Activated CD4-positive, alpha-beta memory T cell treated with anti-CD3 and anti-CD28 coated beads for 36 hours (primary cell): ENCODE results near the gene SDK2. TPM values are rescaled to one million over a fixed set of nuclear protein-coding genes. Genes with fewer than 3 reads are reported as not detected.

Experiments
- CTCF ChIA-PET: fragments of 350-600 bp; sonication (Branson Sonifier 250); formaldehyde crosslinking; loops from one replicate; lab custom pipeline; 2021; ENCODE audit warnings: antibody characterized with exemption, inconsistent platforms; lab: Charles Lee
- POLR2A ChIA-PET: fragments of 350-600 bp; sonication (Branson Sonifier 250); formaldehyde crosslinking; loops from one replicate; lab custom pipeline; 2021; ENCODE audit warnings: antibody characterized with exemption; lab: Charles Lee
- DNase-seq: peaks from one replicate; pipeline ENCODE4 v3.0.0-alpha.2; 2020
- H3K27ac Mint-ChIP-seq: one replicate; pipeline ENCODE4 v1.8.0; 2021; ENCODE audit warnings: mixed read lengths
- H3K27me3 Mint-ChIP-seq: one replicate; pipeline ENCODE4 v1.8.0; 2021; ENCODE audit warnings: mixed read lengths
- H3K36me3 Mint-ChIP-seq: one replicate; pipeline ENCODE4 v1.8.0; 2021; ENCODE audit warnings: mixed read lengths
- H3K4me1 Mint-ChIP-seq: one replicate; pipeline ENCODE4 v1.8.0; 2021; ENCODE audit warnings: low read depth, mixed read lengths
- H3K4me3 Mint-ChIP-seq: one replicate; pipeline ENCODE4 v1.8.0; 2021; ENCODE audit warnings: mild to moderate bottlenecking, mixed read lengths
- H3K9me3 Mint-ChIP-seq: one replicate; pipeline ENCODE4 v1.8.0; 2021; ENCODE audit warnings: mixed read lengths
- intact Hi-C: fragments of 100-400 bp; cut with micrococcal nuclease; formaldehyde crosslinking; loops from one replicate; pipeline ENCODE4 v1.15.1; 2023
- total RNA-seq, 2 experiments: library from RNA; stranded (reverse); gene quantifications; one replicate each; pipeline ENCODE4 v1.2.3, GENCODE V29; 2021

The SDK2 gene
- total RNA-seq, 2 experiments from 2014 or later, result 0.05 to 0.12 TPM

GRCh38 chr17:73541111-73541510 is 103.1 kb downstream of the SDK2 start:
- Mint-ChIP-seq H3K36me3 (no peaks in the 10 kb centered on the region), H3K4me3 (no peak overlapping the region), H3K27me3 (no peaks in the 10 kb centered on the region), H3K27ac (no peak overlapping the region), H3K4me1 (no peaks in the 10 kb centered on the region), H3K9me3 (no peaks in the 10 kb centered on the region)
- intact Hi-C loops, result no loop called here
- ChIA-PET CTCF (no interaction called here), POLR2A (no interaction called here)
- no peak for DNase-seq

- CTCF ChIA-PET, result interaction anchor here (1.3 kb wide), 1 partner anchor 109 kb away, joined by 3 read pairs; no protein-coding TSS in a partner anchor
- no peak for DNase-seq
- intact Hi-C loops, result no loop called here
- Mint-ChIP-seq H3K27me3 (no peaks in the 10 kb centered on the region), H3K27ac (no peak overlapping the region), H3K4me3 (no peak overlapping the region), H3K4me1 (no peaks in the 10 kb centered on the region), H3K9me3 (no peaks in the 10 kb centered on the region), H3K36me3 (no peaks in the 10 kb centered on the region)
- POLR2A ChIA-PET, result no interaction called here
Measured at GRCh38 chr17:73539166-73539565, 105.1 kb downstream of the SDK2 start.

- Mint-ChIP-seq H3K4me1 (no peaks in the 10 kb centered on the region), H3K4me3 (no peak overlapping the region), H3K27ac (no peak overlapping the region), H3K27me3 (no peaks in the 10 kb centered on the region), H3K36me3 (no peaks in the 10 kb centered on the region), H3K9me3 (no peaks in the 10 kb centered on the region)
- intact Hi-C loops, result no loop called here
- ChIA-PET CTCF (no interaction called here), POLR2A (no interaction called here)
- no peak for DNase-seq
Measured at GRCh38 chr17:73538445-73538844, 105.8 kb downstream of the SDK2 start.

GRCh38 chr17:73536700-73537605 is 107.3 kb downstream of the SDK2 start:
- ChIA-PET CTCF (no interaction called here), POLR2A (no interaction called here)
- Mint-ChIP-seq H3K4me3 (no peak overlapping the region), H3K9me3 (no peaks in the 10 kb centered on the region), H3K27me3 (no peaks in the 10 kb centered on the region), H3K27ac (no peak overlapping the region), H3K36me3 (no peaks in the 10 kb centered on the region), H3K4me1 (no peaks in the 10 kb centered on the region)
- no peak for DNase-seq
- intact Hi-C loops, result no loop called here

- CTCF ChIA-PET, result no interaction called here
- no peak for DNase-seq
- Mint-ChIP-seq H3K36me3 (no peaks in the 10 kb centered on the region), H3K27ac (no peak overlapping the region), H3K4me3 (no peak overlapping the region), H3K4me1 (no peaks in the 10 kb centered on the region), H3K27me3 (no peaks in the 10 kb centered on the region), H3K9me3 (no peaks in the 10 kb centered on the region)
- intact Hi-C loops, result no loop called here
- POLR2A ChIA-PET, result no interaction called here
Measured at GRCh38 chr17:73535746-73536145, 108.5 kb downstream of the SDK2 start.

- DNase-seq, result no peak
- ChIA-PET POLR2A (no interaction called here), CTCF (no interaction called here)
Measured at GRCh38 chr17:73534209-73534909, 109.9 kb downstream of the SDK2 start.

GRCh38 chr17:73533781-73534180 is 110.5 kb downstream of the SDK2 start:
- H3K27me3 Mint-ChIP-seq, result no peaks in the 10 kb centered on the region
- no peaks in the 10 kb centered on the region for H3K4me1 Mint-ChIP-seq
- no peaks in the 10 kb centered on the region for H3K9me3 Mint-ChIP-seq
- DNase-seq, result no peak
- CTCF ChIA-PET, result no interaction called here
- POLR2A ChIA-PET, result no interaction called here
- H3K4me3 Mint-ChIP-seq, result no peak overlapping the region
- H3K27ac Mint-ChIP-seq, result no peak overlapping the region
- H3K36me3 Mint-ChIP-seq, result no peaks in the 10 kb centered on the region
- intact Hi-C loops, result no loop called here

More at GRCh38 chr17:73534209-73534909, 109.9 kb downstream of the SDK2 start:
- Mint-ChIP-seq H3K4me3 (no peak overlapping the region), H3K36me3 (no peaks in the 10 kb centered on the region), H3K9me3 (no peaks in the 10 kb centered on the region), H3K27me3 (no peaks in the 10 kb centered on the region), H3K27ac (no peak overlapping the region), H3K4me1 (no peaks in the 10 kb centered on the region)
- intact Hi-C loops, result no loop called here

- POLR2A ChIA-PET, result no interaction called here
- Mint-ChIP-seq H3K36me3 (no peaks in the 10 kb centered on the region), H3K4me1 (no peaks in the 10 kb centered on the region), H3K27me3 (no peaks in the 10 kb centered on the region), H3K9me3 (no peaks in the 10 kb centered on the region), H3K4me3 (no peak overlapping the region), H3K27ac (no peak overlapping the region)
- DNase-seq, result no peak
- CTCF ChIA-PET, result no interaction called here
- intact Hi-C loops, result no loop called here
Measured at GRCh38 chr17:73533127-73533526, 111.1 kb downstream of the SDK2 start.

GRCh38 chr17:73532421-73532901 is 111.8 kb downstream of the SDK2 start:
- ChIA-PET POLR2A (no interaction called here), CTCF (no interaction called here)
- Mint-ChIP-seq H3K36me3 (no peaks in the 10 kb centered on the region), H3K27ac (no peak overlapping the region), H3K9me3 (no peaks in the 10 kb centered on the region), H3K4me3 (no peak overlapping the region), H3K4me1 (no peaks in the 10 kb centered on the region), H3K27me3 (no peaks in the 10 kb centered on the region)
- intact Hi-C loops, result no loop called here
- no peak for DNase-seq

GRCh38 chr17:73531158-73531557 is 113.1 kb downstream of the SDK2 start:
- H3K4me1 Mint-ChIP-seq, result no peaks in the 10 kb centered on the region
- POLR2A ChIA-PET, result no interaction called here
- H3K27ac Mint-ChIP-seq, result no peak overlapping the region
- no peaks in the 10 kb centered on the region for H3K27me3 Mint-ChIP-seq
- no peaks in the 10 kb centered on the region for H3K9me3 Mint-ChIP-seq
- DNase-seq, result no peak
- intact Hi-C loops, result no loop called here
- H3K4me3 Mint-ChIP-seq, result no peak overlapping the region
- no peaks in the 10 kb centered on the region for H3K36me3 Mint-ChIP-seq
- CTCF ChIA-PET, result no interaction called here

- no peak overlapping the region for H3K4me3 Mint-ChIP-seq
- ChIA-PET CTCF (no interaction called here), POLR2A (no interaction called here)
- H3K9me3 Mint-ChIP-seq, result no peaks in the 10 kb centered on the region
- H3K36me3 Mint-ChIP-seq, result no peaks in the 10 kb centered on the region
- no peak for DNase-seq
- intact Hi-C loops, result no loop called here
- H3K27me3 Mint-ChIP-seq, result no peaks in the 10 kb centered on the region
- no peaks in the 10 kb centered on the region for H3K4me1 Mint-ChIP-seq
- no peak overlapping the region for H3K27ac Mint-ChIP-seq
Measured at GRCh38 chr17:73528679-73529078, 115.6 kb downstream of the SDK2 start.

- CTCF ChIA-PET, result no interaction called here
- Mint-ChIP-seq H3K36me3 (no peaks in the 10 kb centered on the region), H3K9me3 (no peaks in the 10 kb centered on the region), H3K27me3 (no peaks in the 10 kb centered on the region), H3K4me1 (no peaks in the 10 kb centered on the region), H3K27ac (no peak overlapping the region), H3K4me3 (no peak overlapping the region)
- no peak for DNase-seq
- POLR2A ChIA-PET, result no interaction called here
- intact Hi-C loops, result no loop called here
Measured at GRCh38 chr17:73526952-73527351, 117.3 kb downstream of the SDK2 start.
